Measurements from ENCODE around the gene DBH.
"Not testable (repeated sequence)": the region's sequence is repeated elsewhere in the genome, so short reads cannot be mapped to it uniquely, and the experiment has no call there.

Gene DBH

DNA sequence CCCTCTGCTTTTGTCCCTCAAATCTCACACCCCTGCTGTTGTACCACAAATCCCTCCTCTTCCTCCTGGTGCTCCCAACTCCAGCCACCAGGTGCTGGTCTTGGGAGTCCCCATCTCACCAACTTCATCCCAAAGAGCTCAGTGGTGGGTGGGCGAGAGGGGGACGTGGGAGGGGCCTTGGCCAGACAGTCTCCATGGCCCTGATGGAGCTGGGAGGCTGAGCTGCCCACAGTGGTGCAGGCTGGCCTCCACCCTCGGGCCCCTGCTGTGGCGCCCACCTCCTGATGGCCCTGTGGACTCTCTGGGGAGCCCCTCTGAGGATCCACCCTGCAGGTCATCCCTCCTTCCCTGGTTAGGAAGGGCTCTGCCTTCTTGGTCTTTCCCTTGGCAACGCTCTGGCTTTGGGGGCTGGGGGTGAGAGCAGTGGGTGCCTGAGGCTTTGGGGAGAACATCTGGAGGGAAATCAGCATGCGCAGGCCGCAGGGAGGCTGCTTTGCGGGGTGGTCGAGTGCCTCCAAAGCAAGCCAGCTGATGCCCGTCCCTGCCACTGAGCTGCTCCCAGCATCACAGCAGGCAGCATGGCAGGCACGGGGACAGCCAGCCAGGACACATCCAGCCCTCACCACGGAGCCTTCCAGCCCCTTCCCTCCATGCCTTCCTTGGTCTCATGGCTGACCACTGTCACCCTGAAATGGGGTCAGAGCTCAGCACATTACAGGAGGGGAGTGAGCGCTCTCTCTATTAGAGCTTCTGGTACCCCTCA lies 19.3 kb upstream of the DBH start:
- DNase-seq (ENCODE audit: low read depth): no peak
- no peak overlapping the region for H3K4me3 ChIP-seq (ENCODE audit: control insufficient read depth, low read depth, low read length)
- no peak for TF ChIP-seq CTCF (conservative IDR thresholded peaks at IDR 0.05; ENCODE audit: control insufficient read depth, insufficient read depth, low read depth, low read length)

- no peak for DNase-seq (ENCODE audit: low read depth)
- TF ChIP-seq CTCF (conservative IDR thresholded peaks at IDR 0.05; ENCODE audit: control insufficient read depth, insufficient read depth, low read depth, low read length): no peak
- no peak overlapping the region for H3K4me3 ChIP-seq (ENCODE audit: control insufficient read depth, low read depth, low read length)
Observed at GRCh38 chr9:133618726-133619125, 17.4 kb upstream of the DBH start.

- H3K4me3 ChIP-seq (ENCODE audit: control insufficient read depth, low read depth, low read length): no peak overlapping the region
- no peak for DNase-seq (ENCODE audit: low read depth)
- TF ChIP-seq CTCF (conservative IDR thresholded peaks at IDR 0.05; ENCODE audit: control insufficient read depth, insufficient read depth, low read depth, low read length): no peak
Observed at GRCh38 chr9:133619791-133620190, 16.4 kb upstream of the DBH start.

- no peak for TF ChIP-seq CTCF (conservative IDR thresholded peaks at IDR 0.05; ENCODE audit: control insufficient read depth, insufficient read depth, low read depth, low read length)
- H3K4me3 ChIP-seq (ENCODE audit: control insufficient read depth, low read depth, low read length): no peak overlapping the region
- no peak for DNase-seq (ENCODE audit: low read depth)
Observed at GRCh38 chr9:133621725-133622267, 14.4 kb upstream of the DBH start.

DNA sequence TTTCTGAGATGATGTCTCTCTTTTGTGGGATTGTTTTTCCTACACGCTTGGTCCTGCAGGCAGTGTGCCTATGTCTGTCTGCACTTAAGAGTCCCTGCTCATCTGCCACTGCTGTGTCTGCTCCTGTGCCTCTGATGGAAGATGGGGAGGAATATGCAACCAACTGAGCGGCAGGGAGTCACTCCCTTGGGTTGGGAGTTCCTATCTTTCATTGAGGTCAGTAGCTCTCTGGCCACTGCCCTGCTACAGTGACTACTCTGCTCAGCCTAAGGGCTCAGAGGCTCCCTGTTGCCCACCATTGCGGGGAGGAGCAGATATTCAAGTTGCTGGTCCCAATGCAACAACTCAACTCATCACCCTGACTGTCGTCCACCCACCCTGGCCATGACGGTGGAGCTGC lies 13.6 kb upstream of the DBH start:
- no peak overlapping the region for H3K4me3 ChIP-seq (ENCODE audit: control insufficient read depth, low read depth, low read length)
- no peak for DNase-seq (ENCODE audit: low read depth)
- TF ChIP-seq CTCF (conservative IDR thresholded peaks at IDR 0.05; ENCODE audit: control insufficient read depth, insufficient read depth, low read depth, low read length): no peak

DNA sequence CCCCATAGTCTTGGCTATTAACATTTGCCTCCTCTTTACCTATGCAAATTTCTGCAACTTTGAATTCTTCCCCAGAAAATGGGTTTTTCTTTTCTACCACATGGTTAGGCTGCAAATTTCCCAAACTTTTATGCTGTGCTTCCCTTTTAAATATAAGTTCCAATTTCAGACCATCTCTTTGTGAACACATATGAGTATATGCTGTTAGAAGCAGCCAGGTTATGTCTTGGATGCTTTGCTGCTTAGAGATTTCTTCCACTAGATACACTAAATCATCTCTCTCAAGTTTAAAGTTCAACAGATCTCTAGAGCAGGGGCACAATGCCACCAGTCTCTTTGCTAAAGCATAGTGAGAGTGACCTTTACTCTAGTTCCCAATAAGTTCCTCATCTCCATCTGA lies 10.2 kb upstream of the DBH start:
- H3K4me3 ChIP-seq (ENCODE audit: control insufficient read depth, low read depth, low read length); DNase-seq (ENCODE audit: low read depth): not testable (repeated sequence)

DNA sequence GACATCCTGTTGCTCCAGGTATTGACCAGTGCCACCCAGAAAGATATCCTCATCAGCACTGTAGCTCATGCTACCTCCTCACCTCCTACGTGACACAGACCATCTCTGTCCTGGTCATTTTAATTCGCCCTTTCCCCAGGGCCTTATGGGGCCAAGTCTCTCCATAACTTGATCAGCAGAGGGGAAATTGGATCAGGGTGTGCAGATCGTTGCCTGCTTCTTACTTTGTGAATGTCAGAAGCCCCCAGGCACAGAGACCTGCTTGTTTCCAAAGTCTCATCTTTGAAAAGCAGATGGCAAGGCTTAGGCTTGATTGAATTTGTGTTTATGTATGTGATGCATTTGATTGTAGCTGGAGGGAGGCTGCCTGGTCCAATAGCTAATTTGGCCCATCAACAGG lies 8.8 kb upstream of the DBH start:
- no peak overlapping the region for H3K4me3 ChIP-seq (ENCODE audit: control insufficient read depth, low read depth, low read length)
- no peak for TF ChIP-seq CTCF (conservative IDR thresholded peaks at IDR 0.05; ENCODE audit: control insufficient read depth, insufficient read depth, low read depth, low read length)
- DNase-seq (ENCODE audit: low read depth): no peak
